Sigmoid colon (tissue), 7 donors: ENCODE results near the gene NCOR1. TPM values are rescaled to one million over a fixed set of nuclear protein-coding genes. Genes with fewer than 3 reads are reported as not detected.
"Not testable (repeated sequence)": the region's sequence is repeated elsewhere in the genome, so short reads cannot be mapped to it uniquely, and the experiment has no call there.

Experiments
- DNase-seq: peaks from one replicate; pipeline ENCODE4 v3.0.0-alpha.2; 2019
- H3K27ac ChIP-seq, 4 donors: fragments of 200-600 bp; sonication (generic); one replicate each; pipeline ENCODE4 v1.5.1; 2016 to 2019; ENCODE audit warnings: mild to moderate bottlenecking in 1 of 4
- H3K27me3 ChIP-seq, 3 donors: fragments of 200-600 bp; sonication (generic); one replicate each; pipeline ENCODE4 v1.5.1; 2019; ENCODE audit warnings: mild to moderate bottlenecking in 1 of 3
- H3K36me3 ChIP-seq, 4 donors: fragments of 200-600 bp; sonication (generic); one replicate each; pipeline ENCODE4 v1.5.1; 2016 to 2019
- H3K4me1 ChIP-seq, 4 donors: fragments of 200-600 bp; sonication (generic); one replicate each; pipeline ENCODE4 v1.5.1; 2017 to 2019
- H3K4me3 ChIP-seq, 4 donors: fragments of 200-600 bp; sonication (generic); one replicate each; pipeline ENCODE4 v1.5.1; 2017 to 2019; ENCODE audit warnings: mild to moderate bottlenecking in 2 of 4, moderate library complexity in 1 of 4
- H3K9me3 ChIP-seq, 4 donors: fragments of 200-600 bp in 3 of 4; sonication (generic) in 3 of 4; one replicate each; pipeline versions ENCODE4 v1.5.1 to v1.6.1; 2013 to 2019
- EP300 ChIP-seq, 4 donors: sonication (generic); formaldehyde crosslinking; IDR thresholded peaks; one replicate each; pipeline ENCODE4 v1.6.1; 2017; ENCODE audit warnings: antibody characterized with exemption in 4 of 4
- POLR2A ChIP-seq, 2 donors: fragments of 450-650 bp; IDR thresholded peaks; one replicate each; pipeline ENCODE4 v1.6.1; 2016; ENCODE audit warnings: antibody characterized with exemption in 2 of 2, mild to moderate bottlenecking in 2 of 2, moderate library complexity in 2 of 2
- POLR2AphosphoS5 ChIP-seq, 4 donors: sonication (generic); formaldehyde crosslinking; IDR thresholded peaks; one replicate each; pipeline ENCODE4 v1.6.1; 2017; ENCODE audit warnings: antibody characterized with exemption in 4 of 4
- WGBS, 2 donors: extraction: QIAGEN DNeasy Blood & Tissue Kit; methylation state at CpG; one replicate each; pipeline ENCODE4 v1.1.7; 2013; 5-methylcytosine and 5-hydroxymethylcytosine counted together
- intact Hi-C: fragments of 100-400 bp; cut with DNase I; formaldehyde crosslinking; loops from one replicate; pipeline ENCODE4 v1.15.1; 2023
- polyA plus RNA-seq, 3 donors: library from polyadenylated mRNA; stranded (reverse); fragments of 200-250 nt; gene quantifications; one replicate each; pipeline ENCODE4 v1.2.3, GENCODE V29; 2013
- total RNA-seq, 4 donors: library from RNA; depleted of rRNA; stranded (reverse); fragments of >200 nt; gene quantifications; one replicate each; pipeline ENCODE4 v1.1.0, GENCODE V29; 2016
- TF ChIP-seq, protein P1 (sequence below), 4 experiments: fragments of 450-650 bp in 3 of 4; fragments of 200-600 bp in 1 of 4; IDR thresholded peaks; one replicate each; pipeline ENCODE4 v1.5.1; 2016 to 2019; ENCODE audit warnings: antibody characterized with exemption in 4 of 4, mild to moderate bottlenecking in 3 of 4, moderate library complexity in 2 of 4
- donor health status: healthy with polysubstance abuse.
- donor health status: Bipolar disorder and iron deficiency.
- donor health status: healthy.

NCOR1 gene
- total and polyA plus RNA-seq, 7 donors: 25.8 to 160 (median 93.1) TPM

DNA sequence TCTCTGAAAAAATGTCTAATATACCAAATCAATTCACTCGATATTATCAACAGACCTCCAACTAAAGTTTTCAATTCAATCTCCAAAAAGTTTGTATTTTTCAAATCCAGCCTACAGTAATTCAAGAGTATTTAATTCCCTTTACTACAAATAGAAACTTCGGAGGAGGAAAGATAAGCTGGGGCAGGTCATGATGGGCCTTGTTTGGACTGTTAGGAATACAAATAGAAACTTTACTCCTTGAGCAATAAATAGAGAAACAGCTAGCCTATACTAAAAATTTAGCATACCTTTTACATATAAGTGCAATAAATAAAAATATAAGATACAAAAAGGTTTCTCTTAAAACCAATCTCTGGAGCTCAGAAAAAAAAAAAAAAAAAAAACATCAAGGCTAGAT lies 98.2 kb downstream of the NCOR1 start:
- peaks cover 0 to 3% (median 0%) of the 10 kb centered on the region in 4 donors for H3K4me1 ChIP-seq
- 67 to 92% methylated on average over 2 of the region's 2 CpGs for WGBS, 2 donors
- no peak for DNase-seq
- no peak overlapping the region for H3K27ac ChIP-seq
- no peak overlapping the region for H3K4me3 ChIP-seq
- no peak for TF ChIP-seq EP300 (IDR thresholded peaks at IDR 0.05)
- no peak for TF ChIP-seq POLR2A (IDR thresholded peaks at IDR 0.05)
- TF ChIP-seq POLR2AphosphoS5 (IDR thresholded peaks at IDR 0.05): no peak
- TF ChIP-seq, protein P1, sequence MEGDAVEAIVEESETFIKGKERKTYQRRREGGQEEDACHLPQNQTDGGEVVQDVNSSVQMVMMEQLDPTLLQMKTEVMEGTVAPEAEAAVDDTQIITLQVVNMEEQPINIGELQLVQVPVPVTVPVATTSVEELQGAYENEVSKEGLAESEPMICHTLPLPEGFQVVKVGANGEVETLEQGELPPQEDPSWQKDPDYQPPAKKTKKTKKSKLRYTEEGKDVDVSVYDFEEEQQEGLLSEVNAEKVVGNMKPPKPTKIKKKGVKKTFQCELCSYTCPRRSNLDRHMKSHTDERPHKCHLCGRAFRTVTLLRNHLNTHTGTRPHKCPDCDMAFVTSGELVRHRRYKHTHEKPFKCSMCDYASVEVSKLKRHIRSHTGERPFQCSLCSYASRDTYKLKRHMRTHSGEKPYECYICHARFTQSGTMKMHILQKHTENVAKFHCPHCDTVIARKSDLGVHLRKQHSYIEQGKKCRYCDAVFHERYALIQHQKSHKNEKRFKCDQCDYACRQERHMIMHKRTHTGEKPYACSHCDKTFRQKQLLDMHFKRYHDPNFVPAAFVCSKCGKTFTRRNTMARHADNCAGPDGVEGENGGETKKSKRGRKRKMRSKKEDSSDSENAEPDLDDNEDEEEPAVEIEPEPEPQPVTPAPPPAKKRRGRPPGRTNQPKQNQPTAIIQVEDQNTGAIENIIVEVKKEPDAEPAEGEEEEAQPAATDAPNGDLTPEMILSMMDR (IDR thresholded peaks at IDR 0.05): no peak
- intact Hi-C loops: no loop called here
- H3K36me3 ChIP-seq: peaks cover 14 to 95% (median 38%) of the 10 kb centered on the region in 4 donors
- no peaks in the 10 kb centered on the region for H3K9me3 ChIP-seq
- H3K27me3 ChIP-seq: no peaks in the 10 kb centered on the region

DNA sequence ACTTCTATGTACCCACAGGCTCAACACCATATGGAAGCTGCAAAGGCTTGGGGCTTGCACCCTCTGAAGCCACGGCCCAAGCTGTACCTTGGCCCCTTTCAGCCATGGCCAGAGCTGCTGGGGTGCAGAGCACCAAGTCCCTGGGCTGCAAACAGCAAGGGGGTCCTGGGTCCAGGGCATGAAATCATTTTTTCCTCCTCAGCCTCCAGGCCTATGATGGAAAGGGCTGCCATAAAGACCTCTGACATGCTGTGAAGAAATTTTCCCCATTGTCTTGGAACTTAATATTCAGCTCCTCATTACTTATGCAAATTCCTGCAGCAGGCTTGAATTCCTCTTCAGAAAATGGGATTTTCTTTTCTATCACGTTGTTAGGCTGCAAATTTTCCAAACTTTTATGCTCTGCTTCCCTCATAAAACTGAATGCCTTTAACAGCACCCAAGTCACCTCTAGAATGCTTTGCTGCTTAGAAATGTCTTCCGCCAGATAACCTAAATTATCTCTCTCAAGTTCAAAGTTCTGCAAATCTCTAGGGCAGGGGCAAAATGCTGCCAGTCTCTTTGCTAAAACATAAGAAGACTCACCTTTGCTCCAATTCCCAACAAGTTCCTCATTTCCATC lies 100.1 kb downstream of the NCOR1 start:
- not testable (repeated sequence) for H3K27me3 ChIP-seq
- H3K36me3 ChIP-seq: peaks cover 14 to 78% (median 32%) of the 10 kb centered on the region in 4 donors

DNA sequence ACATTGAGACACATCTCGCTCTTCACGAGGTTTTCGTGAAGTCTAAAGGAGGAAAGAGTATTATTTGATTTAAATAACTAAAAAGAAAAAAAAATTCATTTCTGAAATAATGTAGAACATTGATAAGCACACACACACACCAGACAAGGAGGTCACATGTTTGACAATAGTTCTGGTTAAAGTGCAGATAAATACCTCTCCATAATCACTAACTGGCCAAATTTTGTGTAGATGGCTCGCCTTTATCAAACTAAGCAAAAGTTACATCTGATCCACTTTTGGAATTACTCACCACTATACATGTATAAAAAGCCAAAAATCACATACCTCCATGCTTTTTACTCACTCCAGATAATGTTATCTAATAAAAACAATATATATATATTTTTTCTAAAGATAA lies 106.5 kb downstream of the NCOR1 start:
- intact Hi-C loops: no loop called here
- Histone ChIP-seq H3K9me3 (no peaks in the 10 kb centered on the region), H3K36me3 (peaks cover 0 to 37% (median 5%) of the 10 kb centered on the region in 4 donors), H3K27me3 (no peaks in the 10 kb centered on the region), H3K4me1 (no peaks in the 10 kb centered on the region), H3K4me3 (no peak overlapping the region), H3K27ac (no peak overlapping the region)
- 96 to 97% methylated on average over 4 of the region's 4 CpGs for WGBS, 2 donors
- no peak for DNase-seq
- TF ChIP-seq POLR2A (IDR thresholded peaks at IDR 0.05) (no peak), EP300 (IDR thresholded peaks at IDR 0.05) (no peak), POLR2AphosphoS5 (IDR thresholded peaks at IDR 0.05) (no peak)
- TF ChIP-seq, protein P1 (IDR thresholded peaks at IDR 0.05): no peak

More for the DNA sequence above, 100.1 kb downstream of the NCOR1 start:
- DNase-seq, intact Hi-C loops, H3K27ac ChIP-seq, H3K4me3 ChIP-seq, H3K9me3 ChIP-seq, H3K4me1 ChIP-seq: not testable (repeated sequence)
- 95 to 96% methylated on average over 3 of the region's 3 CpGs for WGBS, 2 donors

DNA sequence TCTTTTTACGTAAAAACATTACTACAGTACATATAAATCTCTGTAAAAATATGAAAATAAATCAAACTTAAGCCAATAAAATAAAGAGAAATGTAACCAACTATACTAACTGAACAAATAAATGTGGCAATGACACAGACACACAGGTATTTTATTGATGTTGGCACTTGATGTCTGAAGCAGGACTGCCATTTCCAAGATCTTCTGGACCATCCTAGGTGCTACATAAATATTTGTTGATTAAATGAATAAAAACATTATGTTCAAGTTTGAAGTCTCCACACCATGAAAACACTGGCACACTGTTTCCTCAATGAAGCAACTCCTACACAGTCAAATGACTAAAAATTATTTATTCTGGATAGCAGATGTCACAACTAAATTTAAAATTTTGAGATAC lies 106.9 kb downstream of the NCOR1 start:
- Histone ChIP-seq H3K27ac (no peak overlapping the region), H3K4me3 (no peak overlapping the region), H3K36me3 (peaks cover 0 to 37% (median 5%) of the 10 kb centered on the region in 4 donors), H3K9me3 (no peaks in the 10 kb centered on the region), H3K4me1 (no peaks in the 10 kb centered on the region), H3K27me3 (no peaks in the 10 kb centered on the region)
- WGBS, 2 donors: 97 to 99% methylated on average over 1 of the region's 1 CpG
- intact Hi-C loops: no loop called here
- DNase-seq: no peak
- TF ChIP-seq EP300 (IDR thresholded peaks at IDR 0.05) (no peak), POLR2A (IDR thresholded peaks at IDR 0.05) (no peak), POLR2AphosphoS5 (IDR thresholded peaks at IDR 0.05) (no peak)
- TF ChIP-seq, protein P1 (IDR thresholded peaks at IDR 0.05): no peak

DNA sequence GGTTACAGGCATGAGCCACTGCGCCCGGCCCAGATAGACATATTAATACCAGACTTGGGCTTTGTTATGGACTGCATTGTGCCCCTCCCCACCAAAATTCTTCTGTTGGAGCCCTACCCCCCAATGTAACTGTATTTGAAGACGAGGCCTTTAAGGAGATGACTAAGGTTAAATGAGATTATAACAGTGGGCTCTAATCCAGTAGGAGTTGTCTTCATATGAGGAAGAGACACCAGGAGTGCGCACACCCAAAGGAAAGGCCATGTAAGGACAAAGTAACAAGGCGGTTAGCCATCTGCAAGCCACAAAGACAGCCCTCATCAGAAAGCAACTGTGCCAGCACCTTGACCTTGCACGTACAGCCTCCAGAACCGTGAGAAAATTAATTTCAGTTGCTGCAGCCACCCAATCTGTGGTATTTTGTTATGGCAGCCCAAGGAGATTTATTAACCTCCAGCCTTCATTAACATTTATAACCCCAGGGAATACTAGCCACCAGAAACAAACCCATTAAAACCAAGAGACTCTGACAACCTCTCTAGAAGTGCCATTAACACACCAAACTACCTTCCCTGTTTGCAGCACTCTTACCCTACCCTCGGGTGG lies 108.1 kb downstream of the NCOR1 start:
- Histone ChIP-seq H3K4me1 (no peaks in the 10 kb centered on the region), H3K4me3 (no peak overlapping the region), H3K9me3 (no peaks in the 10 kb centered on the region), H3K27ac (peak overlapping the region in 2 of 4 donors; percentile 8 to 61), H3K27me3 (no peaks in the 10 kb centered on the region), H3K36me3 (peaks cover 0 to 28% (median 5%) of the 10 kb centered on the region in 4 donors)
- intact Hi-C loops: no loop called here
- TF ChIP-seq POLR2AphosphoS5 (IDR thresholded peaks at IDR 0.05) (no peak), POLR2A (IDR thresholded peaks at IDR 0.05) (no peak), EP300 (IDR thresholded peaks at IDR 0.05) (no peak)
- TF ChIP-seq, protein P1 (IDR thresholded peaks at IDR 0.05): no peak
- no peak for DNase-seq
- WGBS, 2 donors: 93 to 95% methylated on average over 8 of the region's 8 CpGs
